Stimulated activated naive CD4-positive, alpha-beta T cell treated with Interleukin-2 at 50 U/mL for 16 hours (primary cell): Measurements from ENCODE around the gene SELP.

Experiments used
- DNase-seq: peaks from one replicate; lab custom pipeline; 2025; lab: John Stamatoyannopoulos, UW

The SELP gene

GRCh38 chr1:169576241-169576934, 53.5 kb downstream of the SELP start:
- DNase-seq, result no peak

GRCh38 chr1:169574336-169574735, 55.6 kb downstream of the SELP start:
- no peak for DNase-seq

- no peak for DNase-seq
These were observed 57.7 kb downstream of the SELP start for GRCh38 chr1:169572187-169572586.

- DNase-seq, result no peak
These were observed 58.5 kb downstream of the SELP start for GRCh38 chr1:169571450-169571849.

- no peak for DNase-seq
These were observed 59.8 kb downstream of the SELP start for GRCh38 chr1:169570172-169570574.

- DNase-seq, result no peak
These were observed 61.4 kb downstream of the SELP start for GRCh38 chr1:169568497-169568896.

- DNase-seq, result no peak
These were observed 64.3 kb downstream of the SELP start for GRCh38 chr1:169565335-169566271.

- DNase-seq, result no peak
These were observed 66.3 kb downstream of the SELP start for GRCh38 chr1:169563650-169564049.

GRCh38 chr1:169563019-169563615, 66.8 kb downstream of the SELP start:
- no peak for DNase-seq

- DNase-seq, result no peak
These were observed 68.2 kb downstream of the SELP start for GRCh38 chr1:169561692-169562091.

- DNase-seq, result no peak
These were observed 72.8 kb downstream of the SELP start for GRCh38 chr1:169557131-169557530.

GRCh38 chr1:169550294-169550693, 79.6 kb downstream of the SELP start:
- no peak for DNase-seq

GRCh38 chr1:169548282-169548681, 81.6 kb downstream of the SELP start:
- DNase-seq, result no peak

GRCh38 chr1:169546087-169546995, 83.6 kb downstream of the SELP start:
- DNase-seq, result peak; percentile 5

GRCh38 chr1:169545472-169545871, 84.5 kb downstream of the SELP start:
- no peak for DNase-seq

GRCh38 chr1:169538998-169539871, 90.7 kb downstream of the SELP start:
- DNase-seq, result no peak
